ENCODE measurements around the gene RNF148. TPM values are rescaled to one million over a fixed set of nuclear protein-coding genes. Genes with fewer than 3 reads are reported as not detected.

RNF148 gene
- total RNA-seq, 2 experiments from 2014 or later, result not detected

GRCh38 chr7:122658856-122659255 is 43.9 kb downstream of the RNF148 start:
- Mint-ChIP-seq H3K27ac (no peak overlapping the region), H3K27me3 (ENCODE audit: low read depth) (no peaks in the 10 kb centered on the region), H3K4me1 (ENCODE audit: low read depth) (no peaks in the 10 kb centered on the region), H3K9me3 (peaks cover 4% of the 10 kb centered on the region), H3K4me3 (no peak overlapping the region), H3K36me3 (ENCODE audit: low read depth) (no peaks in the 10 kb centered on the region)
- DNase-seq, result no peak
- intact Hi-C loops (cut with micrococcal nuclease), result no loop called here
- CTCF ChIA-PET, result no interaction called here

GRCh38 chr7:122653685-122654084 is 49.0 kb downstream of the RNF148 start:
- Mint-ChIP-seq H3K27ac (no peak overlapping the region), H3K4me3 (no peak overlapping the region), H3K27me3 (ENCODE audit: low read depth) (no peaks in the 10 kb centered on the region), H3K9me3 (peaks cover 2% of the 10 kb centered on the region), H3K4me1 (ENCODE audit: low read depth) (no peaks in the 10 kb centered on the region), H3K36me3 (ENCODE audit: low read depth) (no peaks in the 10 kb centered on the region)
- intact Hi-C loops (cut with micrococcal nuclease), result no loop called here
- DNase-seq, result no peak
- CTCF ChIA-PET, result no interaction called here

GRCh38 chr7:122652876-122653275 is 49.8 kb downstream of the RNF148 start:
- Mint-ChIP-seq H3K27ac (no peak overlapping the region), H3K4me3 (no peak overlapping the region), H3K36me3 (ENCODE audit: low read depth) (no peaks in the 10 kb centered on the region), H3K27me3 (ENCODE audit: low read depth) (no peaks in the 10 kb centered on the region), H3K9me3 (peaks cover 4% of the 10 kb centered on the region), H3K4me1 (ENCODE audit: low read depth) (no peaks in the 10 kb centered on the region)
- DNase-seq, result no peak
- intact Hi-C loops (cut with micrococcal nuclease), result no loop called here
- CTCF ChIA-PET, result interaction anchor here (0.6 kb wide), 1 partner anchor 800 kb away, joined by 3 read pairs; no protein-coding TSS in a partner anchor

Other genes with a start within 250 kb of the RNF148 start
- gene RNF133, start 3.8 kb downstream of the RNF148 start, total RNA-seq, result not detected
- not detected for gene CADPS2, start 183.5 kb upstream of the RNF148 start, total RNA-seq